HG03378 (cell line): ENCODE measurements around the gene CACNA1B.
"Not testable (repeated sequence)": the region's sequence is repeated elsewhere in the genome, so short reads cannot be mapped to it uniquely, and the experiment has no call there.

Experiments used
- ATAC-seq: cut with Tn5 transposase; IDR thresholded peaks from one replicate; pipeline ENCODE4 v1.9.1; 2021; ENCODE audit warnings: mild to moderate bottlenecking, moderate library complexity; ENCODE audit not compliant: unreplicated experiment

The CACNA1B gene

DNA sequence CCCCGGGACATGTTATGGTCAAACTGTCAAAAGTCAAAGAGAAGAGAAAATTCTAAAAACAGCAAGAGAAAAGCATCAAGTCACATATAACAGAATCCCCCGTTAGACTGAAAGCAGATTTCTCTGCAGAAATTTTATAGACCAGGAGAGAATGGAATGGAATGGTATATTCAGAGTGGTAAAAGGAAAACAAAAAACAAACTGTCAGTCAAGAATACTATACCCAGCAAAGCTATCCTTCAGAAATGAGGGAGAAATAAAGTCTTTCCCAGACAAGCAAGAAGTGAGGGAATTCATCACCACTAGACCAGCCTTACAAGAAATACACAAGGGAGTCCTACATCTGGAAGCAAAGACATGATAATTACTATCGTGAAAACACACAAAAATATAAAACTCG, 208.0 kb downstream of the CACNA1B start:
- no peak for ATAC-seq

DNA sequence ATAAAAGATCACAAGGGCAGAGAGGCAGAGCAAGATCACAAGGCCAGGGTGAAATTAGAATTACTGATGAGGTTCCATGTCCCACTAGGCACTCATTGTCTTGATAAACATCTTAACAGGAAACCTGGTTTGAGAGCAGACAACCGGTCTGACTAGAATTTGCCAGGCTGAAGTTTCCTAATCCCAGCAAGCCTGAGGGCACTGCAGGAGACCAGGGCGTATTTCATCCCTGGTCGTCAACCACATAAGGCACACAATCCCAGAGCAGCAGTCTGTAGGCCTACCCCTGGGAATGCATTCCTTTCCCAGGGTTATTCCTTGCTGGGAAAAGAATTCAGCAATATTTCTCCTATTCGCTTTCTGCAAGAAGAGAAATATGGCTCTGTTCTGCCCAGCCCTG, 214.5 kb downstream of the CACNA1B start:
- not testable (repeated sequence) for ATAC-seq

DNA sequence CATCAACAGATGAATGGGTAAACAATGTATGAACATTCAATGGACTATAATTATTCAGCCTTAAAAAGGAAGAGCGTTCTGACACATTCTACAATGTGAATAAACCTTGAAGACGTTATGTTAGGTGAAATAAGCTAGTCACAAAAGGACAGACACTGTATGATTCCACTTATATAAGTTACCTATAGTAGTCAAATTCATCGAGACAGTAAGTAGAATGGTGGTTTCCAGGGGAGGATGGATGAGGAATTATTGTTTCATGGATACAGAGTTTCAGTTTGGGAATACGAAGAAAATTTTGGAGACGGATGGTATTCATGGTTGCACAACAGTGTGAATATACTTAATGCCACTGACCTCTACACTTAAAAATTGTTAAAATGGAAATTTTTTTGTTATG, 216.4 kb downstream of the CACNA1B start:
- no peak for ATAC-seq

DNA sequence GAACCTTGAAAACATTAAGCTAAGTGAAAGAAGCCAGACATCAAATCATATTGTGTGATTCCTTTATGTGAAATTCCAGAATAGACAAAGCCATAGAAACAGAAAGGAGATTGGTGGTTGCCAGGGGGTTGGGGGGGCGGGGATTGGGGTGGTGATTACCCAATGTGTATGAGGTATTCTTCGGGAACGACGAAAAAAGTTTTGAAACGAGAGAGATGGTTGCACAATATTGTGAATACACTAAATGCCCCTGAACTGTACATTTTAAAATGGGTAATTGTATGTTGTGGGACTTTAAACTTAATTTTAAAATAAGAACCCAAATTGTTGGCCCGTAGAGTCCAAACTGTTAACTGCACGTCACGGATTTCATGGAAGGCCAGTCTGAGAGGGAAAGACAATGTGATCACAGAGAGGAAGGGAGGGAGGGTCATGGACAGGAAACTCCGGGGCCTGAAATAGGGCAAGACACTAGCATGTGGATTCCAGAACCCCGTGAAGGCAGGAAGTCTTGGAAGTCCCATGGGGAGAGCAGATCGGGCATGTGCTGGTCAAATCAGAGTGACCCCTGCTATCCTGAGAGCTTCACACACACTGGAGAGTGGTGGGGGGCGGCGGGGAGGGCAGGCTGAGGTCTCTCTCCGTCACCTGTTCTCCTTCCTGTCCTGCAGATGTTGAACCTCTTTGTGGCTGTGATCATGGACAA, 218.4 kb downstream of the CACNA1B start:
- no peak for ATAC-seq

DNA sequence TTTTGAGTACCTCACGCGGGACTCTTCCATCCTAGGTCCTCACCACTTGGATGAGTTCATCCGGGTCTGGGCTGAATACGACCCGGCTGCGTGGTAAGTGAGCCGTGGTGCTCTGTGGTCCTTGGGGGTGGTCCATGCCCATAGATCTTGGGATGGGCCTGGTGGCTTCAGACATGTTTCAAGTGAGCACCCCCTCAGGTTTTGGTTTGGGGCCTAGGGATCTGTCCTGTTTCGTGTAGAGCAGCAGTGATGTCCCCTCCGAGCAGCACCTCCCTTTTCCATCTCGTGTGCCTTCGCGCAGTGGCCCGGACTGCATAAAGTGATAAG, 218.9 kb downstream of the CACNA1B start:
- ATAC-seq, result no peak

DNA sequence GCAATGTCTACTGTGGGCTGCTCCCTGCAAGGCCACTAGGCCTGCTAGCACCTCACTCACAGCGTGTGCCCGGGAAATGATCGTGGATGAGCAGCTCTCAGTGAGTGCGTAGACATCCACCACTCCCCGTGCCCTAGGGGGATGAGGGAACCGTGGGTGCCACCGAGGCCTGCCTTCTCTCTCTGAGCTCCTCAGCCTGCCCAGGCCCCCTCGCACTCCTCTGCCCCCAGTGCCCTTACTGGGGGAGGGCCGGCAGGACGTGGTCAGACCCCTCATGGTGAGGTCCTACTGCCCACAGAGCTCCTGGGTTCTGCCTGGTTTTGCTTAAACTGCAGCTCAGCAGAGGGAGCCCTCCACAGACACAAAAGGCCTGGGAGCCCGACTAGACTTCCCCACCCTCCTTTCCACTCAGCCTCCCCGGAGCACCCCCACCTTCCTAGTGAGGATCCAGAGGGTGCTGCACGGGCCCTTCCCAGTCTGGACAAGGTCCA, 220.0 kb downstream of the CACNA1B start:
- no peak for ATAC-seq

DNA sequence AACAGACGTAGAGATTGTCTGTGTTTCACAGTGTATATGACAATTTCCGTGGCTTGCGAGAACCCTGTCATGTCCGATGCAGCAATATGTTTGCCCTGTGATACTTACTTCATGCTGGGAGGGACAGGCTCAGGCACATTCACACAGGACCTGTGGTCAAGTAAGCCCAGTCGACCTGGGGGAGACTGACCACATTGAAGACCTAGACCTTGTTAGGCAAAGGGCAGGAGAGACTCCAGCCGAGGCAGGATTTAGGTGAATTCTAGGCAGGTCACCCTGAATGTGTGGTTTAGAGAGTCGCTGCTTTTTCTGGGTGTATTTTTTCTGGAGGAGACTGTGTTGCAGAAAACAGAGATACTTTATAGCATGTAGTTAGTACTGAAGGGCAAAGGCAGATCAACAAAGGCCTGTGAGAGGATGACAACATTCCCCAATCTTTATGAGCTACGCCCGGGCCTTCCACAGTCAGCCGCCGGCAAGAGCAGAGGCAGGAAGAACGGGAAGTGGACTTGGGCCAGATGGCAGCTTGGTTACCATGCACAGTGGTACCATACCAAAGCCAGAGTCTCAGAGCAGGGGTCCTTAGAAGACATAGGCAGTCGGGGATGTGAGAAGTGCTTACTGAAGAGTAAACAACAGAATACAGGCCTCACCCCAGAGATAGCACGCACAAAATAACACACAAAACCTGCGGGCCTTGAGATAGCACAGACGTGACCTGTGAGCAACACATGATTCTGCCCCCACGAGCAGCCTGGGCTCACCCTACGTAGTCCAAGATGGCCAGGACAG, 220.7 kb downstream of the CACNA1B start:
- ATAC-seq, result no peak

DNA sequence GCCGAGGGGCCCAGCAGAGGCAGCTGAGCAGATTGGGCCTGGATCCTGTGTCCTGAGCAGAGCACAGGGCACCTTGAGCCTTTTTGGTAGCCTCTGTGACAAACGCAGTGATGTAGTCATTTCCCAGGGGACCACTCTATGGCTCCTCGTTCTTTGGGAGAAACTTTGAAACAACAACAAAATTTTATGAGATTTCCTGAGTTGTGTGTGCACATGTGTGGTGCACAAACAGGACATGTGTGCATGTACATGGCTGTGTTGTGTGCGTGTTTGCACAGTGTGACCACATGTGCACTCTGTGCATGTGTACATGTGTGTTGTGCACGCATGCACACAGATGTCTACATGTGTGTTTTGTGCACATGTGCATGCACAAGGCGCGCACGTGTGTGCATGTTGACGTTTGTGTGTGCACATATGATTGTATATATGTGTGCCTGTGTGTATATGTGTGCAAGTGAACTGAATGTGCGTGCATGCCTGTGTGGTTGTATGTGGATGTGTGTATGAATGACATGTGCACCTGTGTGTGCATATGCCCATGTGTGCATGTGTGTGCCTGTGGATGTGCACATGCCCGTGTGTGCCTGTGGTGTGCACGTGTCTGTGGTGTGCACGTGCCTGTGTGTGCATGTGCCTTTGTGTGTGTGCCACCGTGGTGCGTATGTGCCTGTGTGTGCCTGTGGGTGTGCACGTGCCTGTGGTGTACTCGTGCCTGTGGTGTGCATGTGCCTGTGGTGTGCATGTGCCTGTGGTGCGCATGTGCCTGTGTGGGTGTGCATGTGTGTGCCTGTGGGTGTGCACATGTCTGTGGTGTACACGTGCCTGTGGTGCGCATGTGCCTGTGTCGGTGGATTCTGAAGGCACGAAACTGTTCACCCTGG, 221.6 kb downstream of the CACNA1B start:
- ATAC-seq, result no peak

DNA sequence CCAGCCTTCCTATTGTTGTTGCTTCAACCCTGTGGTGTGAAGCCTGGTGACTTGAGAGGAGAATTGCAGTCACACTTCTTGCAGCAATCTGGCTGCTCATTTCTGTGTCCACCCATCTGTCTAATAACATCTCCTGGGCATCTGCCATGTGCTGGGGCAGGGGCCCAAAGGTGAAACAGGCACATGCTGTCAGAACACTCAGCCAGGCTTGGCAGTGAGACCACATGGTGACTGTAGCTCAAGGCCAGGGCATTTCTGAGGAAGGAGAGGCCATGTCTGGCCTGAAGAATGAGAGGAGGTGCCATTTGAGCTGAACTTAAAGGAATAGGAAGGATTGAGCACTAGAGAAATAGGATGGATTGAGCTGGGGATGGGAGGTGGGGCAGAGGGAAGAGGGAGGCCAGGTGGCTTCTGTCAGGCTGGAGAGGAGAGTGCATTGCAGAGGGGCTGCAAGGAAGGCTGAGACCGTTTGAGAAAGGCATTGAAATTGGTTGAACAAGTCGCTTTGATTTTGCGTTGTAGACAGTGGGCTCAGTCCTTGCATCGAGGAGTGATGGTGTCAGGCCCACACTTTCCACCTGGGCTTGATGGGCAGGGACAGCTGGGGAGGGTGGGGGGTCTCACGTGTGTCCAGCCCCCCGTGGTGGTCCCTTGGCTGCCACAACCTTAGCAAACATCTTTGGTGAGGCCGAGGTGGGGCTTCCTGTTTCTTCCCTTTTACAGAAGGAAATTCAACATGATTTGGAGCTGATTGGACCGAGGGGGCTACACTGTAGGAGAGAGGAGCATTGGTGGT, 222.4 kb downstream of the CACNA1B start:
- no peak for ATAC-seq

DNA sequence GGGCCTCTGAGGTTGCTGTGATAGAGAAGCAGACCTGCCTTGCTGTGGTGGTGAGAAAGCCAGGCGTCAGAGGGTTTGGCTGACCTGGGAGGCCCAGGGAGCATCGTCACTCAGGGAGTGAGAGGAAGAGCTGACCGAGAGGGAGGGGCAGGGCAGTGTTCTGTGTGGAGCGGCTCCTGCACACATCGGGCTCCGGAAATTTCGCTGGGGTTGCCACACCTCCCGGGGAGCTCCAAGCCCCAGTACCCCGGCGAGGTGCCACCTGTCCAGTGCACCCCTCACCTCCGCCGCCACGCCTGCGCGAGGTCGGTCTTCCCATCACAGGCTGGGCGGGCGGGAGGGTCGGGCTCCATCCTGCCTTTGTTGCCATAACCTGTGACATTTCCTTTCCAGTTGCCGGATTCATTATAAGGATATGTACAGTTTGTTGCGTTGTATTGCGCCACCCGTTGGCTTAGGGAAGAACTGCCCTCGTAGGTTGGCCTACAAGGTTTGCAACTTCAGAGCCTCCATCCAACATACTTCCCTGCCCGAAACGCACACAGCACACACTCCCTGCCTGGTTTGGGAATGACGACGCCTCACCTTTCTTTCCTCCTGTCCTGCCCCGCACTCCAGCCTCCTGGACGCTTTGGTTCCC, 223.2 kb downstream of the CACNA1B start:
- no peak for ATAC-seq

DNA sequence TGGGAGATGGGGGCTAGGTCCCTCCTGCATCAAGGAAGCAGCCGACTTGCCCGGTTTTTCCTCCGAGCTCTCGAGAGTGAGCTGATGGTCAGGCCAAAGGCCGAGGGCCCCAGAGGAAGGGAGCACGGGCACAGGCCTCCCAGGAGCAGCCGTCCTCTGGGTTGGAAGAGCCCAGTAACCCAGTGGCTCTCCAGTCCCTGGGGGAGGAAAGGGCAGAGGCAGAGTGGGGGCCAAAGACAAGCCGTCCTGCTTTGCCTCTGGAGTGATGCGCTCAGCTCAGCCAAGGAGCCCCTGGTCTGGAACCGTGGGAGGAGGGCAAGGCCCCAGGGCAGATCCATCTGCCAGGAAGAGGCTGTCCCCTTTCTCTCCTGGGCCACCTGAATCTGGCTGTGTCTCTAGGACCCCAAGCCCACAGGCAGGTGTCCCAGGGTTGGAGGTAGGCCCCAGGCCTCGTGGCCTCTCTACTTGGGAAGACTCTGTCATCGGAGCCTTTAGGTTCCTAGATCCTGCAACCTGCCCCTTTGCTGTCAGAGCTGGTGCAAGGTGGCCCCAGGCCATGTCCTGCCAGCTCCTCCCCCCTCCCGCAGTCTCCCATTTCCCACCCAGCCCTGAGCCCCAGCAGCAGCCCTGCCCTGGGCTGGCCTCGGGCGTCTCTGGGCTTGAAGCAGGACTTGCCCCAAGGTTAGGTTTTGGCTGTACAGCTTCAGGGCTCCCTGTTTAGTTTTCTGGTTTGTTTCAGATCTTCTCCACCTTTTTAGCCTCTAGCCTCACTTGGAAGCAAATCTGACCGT, 224.1 kb downstream of the CACNA1B start:
- ATAC-seq, result no peak

DNA sequence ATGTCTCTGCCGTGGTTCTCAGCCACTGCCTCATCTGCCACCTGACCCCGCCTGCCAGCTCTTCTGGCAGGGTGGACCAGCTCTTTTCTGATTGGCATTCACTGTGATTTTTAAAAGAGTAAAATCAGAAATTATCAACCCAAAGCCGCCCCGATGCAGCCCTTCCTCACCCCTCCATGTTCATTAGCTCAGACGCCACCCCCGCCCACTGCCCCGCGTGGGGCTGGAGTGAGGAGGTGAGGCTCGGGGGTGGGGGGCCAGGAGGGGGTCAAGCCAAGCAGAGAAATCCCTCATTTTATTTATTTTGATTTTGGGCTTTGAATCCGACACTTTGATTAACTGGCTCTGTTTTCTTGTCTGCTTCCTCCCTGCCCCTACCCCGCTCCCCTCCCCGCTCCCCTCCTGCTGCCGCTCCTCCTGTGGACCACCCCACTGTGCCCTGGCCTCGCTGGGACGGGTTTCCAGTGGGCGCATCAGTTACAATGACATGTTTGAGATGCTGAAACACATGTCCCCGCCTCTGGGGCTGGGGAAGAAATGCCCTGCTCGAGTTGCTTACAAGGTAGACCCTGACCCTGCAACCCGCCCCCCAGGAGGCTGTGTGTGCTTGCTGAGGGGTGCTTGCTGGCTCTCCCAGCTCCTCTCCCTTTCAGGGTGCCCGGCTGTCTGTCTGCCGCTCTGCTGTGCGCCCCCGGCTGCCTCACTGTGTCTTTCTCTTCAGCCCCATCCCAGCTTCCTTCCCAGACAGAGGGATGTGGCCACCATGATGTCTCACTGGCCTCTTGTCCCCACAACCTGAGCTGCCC, 224.9 kb downstream of the CACNA1B start:
- no peak for ATAC-seq

DNA sequence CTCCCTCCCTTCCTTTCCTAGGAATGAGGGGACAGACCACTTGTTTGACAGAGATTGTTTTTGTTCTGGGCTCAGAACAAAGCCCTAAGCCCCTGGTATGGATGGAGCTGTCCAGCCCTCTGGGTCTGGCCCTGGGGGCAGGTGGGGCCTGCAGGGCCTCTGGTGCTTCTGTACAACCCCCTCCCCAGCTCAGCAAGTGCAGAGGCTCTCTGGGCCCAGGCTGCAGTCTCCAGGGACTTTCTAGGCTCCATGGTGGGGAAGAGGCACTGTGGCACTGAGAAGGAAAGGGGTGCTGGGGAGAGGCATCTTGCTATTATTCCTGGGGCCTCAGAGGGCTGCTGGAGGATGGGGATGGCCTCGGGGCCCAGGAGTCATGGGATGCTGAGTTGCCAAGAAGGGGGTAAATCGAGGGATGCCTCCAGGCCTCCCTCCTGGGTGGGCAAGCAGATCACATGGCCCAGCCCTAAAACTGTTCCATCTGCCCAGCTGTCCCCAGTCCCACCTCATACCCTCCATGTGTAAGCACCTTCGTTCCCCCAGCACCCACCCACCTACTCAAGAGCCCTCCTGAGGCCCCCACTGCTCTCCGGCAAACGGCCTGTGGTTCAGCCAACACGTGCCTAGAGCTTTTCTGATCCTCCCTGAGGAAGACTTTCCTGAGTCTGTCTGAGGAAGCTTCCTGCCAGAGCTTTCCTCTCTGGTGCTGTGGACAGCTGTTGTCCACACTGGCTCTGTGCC, 225.7 kb downstream of the CACNA1B start:
- ATAC-seq, result no peak

DNA sequence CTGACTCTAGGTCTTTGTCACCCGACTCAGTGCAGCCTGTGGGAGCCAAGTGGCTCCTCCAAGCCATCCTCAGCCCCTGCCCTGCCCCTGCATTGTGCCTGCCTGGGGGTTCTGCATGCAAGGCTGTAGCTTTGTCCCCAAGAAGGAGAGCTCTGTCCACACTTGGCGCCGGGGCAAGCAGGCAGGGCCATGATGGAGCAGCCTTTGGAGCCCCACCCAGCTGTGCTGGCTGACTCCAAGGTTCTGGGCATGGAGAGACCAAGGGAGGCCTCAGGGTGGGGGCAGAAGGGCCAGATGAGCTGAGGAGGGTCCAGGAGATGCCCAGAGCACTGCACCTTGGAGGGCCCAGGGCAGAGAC, 226.2 kb downstream of the CACNA1B start:
- ATAC-seq, result no peak

DNA sequence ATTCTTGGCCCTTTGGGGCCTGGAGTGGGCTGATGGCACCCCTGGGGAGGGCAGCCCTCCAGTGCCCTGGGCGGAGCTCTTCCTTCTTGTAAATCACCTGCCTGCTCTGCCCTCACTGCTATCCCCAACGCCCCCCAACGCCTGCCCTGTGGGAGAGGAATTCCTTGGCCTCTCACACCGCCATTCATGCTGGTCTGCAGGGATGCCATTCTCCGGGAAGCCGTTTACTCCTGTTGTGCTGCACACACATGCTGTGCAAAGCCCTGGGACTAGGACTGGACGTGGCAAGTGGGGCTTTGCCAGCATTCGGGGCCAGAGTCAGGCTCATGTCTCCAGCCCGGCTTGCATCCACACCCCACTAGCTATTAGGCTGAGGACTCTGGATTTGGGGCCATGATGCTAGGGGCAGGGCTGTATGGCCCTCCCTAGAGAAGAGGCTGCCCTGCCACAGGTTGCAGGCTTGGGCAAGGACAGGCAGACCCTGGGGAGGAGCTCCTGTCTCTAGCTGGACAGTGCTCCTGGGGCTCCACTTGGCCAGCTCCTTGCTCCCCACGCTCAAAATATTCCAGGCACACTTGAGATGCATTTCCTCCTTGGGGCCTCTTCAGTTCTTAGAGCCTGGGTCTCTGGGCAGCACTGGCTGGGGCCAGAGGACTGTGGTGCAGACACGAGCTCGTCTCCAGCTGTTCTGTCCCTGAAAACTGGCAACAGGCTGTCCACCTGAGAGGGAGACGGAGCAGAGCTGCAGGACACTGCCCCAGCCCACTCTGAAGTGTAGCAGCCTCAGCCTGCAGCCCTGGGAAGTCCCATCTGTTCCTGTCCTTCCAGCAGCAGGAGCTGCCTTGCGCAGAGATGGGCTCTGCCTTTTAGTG, 226.9 kb downstream of the CACNA1B start:
- ATAC-seq, result no peak

DNA sequence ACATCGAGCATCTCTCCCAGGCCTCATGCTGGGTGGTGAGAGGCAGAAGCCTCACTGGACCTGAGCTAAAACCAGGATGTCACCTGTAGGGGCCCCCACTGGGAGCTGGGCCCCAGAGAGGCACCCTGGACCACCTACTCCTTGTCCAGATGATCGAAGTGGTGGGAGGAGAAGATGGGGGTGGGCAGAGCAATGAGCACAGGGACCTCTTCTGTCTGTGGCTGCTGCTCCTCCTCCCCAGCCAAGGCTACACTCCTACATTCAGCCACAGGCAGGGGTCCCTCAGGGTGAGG, 227.5 kb downstream of the CACNA1B start:
- no peak for ATAC-seq
